HG03135 (cell line): ENCODE measurements around the gene RPS5.

Experiments used
- ATAC-seq: cut with Tn5 transposase; IDR thresholded peaks from one replicate; pipeline ENCODE4 v1.9.1; 2021; ENCODE audit warnings: mild to moderate bottlenecking, moderate library complexity; ENCODE audit not compliant: unreplicated experiment

RPS5 gene

GRCh38 chr19:58382997-58383603 lies 4.0 kb upstream of the RPS5 start:
- no peak for ATAC-seq

DNA sequence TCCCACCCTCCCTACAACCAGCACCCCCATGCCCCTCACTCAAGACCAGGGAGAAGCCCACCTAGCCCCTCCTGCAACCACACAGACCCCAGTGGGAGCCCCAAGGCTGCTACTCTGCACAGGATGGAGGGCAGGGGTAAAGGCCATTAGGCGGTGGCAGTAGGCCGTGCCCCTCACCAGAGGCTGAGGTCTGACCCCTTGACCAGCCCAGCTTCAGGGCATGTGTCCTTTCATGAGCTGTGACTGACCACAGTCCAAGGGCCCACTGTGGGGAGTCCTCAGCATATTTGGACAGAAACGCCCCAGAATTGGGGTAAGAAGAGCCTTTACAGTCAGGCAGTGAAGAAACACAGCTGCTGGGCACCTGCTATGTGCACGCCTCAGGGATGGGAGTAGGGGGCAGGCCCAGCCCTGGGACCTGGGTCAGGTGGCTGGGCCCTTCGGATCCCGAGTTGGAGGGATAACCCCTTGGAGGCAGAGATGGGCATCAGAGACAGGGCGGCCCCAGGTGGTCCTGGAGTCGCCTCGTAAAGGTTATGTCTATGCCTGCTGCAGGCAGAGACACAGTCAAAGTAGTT lies 1.7 kb upstream of the RPS5 start:
- no peak for ATAC-seq

- peak; percentile 17 for ATAC-seq
Observed at GRCh38 chr19:58385891-58386575, 1.0 kb upstream of the RPS5 start.

GRCh38 chr19:58387338-58388174 lies 487 bp downstream of the RPS5 start:
- no peak for ATAC-seq

DNA sequence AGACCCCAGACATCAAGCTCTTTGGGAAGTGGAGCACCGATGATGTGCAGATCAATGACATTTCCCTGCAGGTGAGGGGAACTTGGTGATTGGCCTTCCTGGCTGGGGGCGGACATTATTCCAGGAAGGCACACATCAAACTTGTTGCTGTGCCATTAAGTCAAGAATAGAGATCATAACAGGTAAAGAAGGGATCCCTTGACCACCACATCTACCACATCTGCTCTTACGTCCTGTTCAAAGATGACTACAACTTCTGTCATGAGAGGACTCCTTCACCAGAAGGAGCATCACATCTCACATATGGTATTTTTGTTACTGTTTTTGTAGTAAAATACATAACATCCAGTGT lies 1.1 kb downstream of the RPS5 start:
- ATAC-seq: no peak

DNA sequence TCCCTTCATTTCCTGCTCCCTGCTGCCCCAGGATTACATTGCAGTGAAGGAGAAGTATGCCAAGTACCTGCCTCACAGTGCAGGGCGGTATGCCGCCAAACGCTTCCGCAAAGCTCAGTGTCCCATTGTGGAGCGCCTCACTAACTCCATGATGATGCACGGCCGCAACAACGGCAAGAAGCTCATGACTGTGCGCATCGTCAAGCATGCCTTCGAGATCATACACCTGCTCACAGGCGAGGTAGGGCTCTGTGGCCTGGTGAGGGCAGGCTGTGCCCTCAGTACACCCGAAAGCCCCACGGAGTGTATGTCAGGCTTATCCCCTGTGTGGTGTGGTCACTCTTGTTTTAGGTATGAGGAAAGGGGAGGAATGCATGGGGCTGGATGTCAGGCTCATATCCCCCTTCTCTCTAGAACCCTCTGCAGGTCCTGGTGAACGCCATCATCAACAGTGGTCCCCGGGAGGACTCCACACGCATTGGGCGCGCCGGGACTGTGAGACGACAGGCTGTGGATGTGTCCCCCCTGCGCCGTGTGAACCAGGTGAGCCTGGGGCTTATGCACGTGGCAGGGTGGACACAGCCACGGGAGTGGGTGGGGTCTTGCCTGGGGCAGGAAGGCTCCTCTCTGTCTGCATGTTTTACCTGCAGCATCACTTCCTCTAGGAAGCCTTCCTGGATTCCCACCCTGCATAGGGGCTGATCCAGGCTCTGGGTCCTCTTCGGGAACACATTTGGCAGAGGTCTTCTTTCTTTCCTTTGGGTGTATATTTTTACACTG lies 6.1 kb downstream of the RPS5 start:
- ATAC-seq: no peak

- no peak for ATAC-seq
Observed at GRCh38 chr19:58393725-58394033, 6.6 kb downstream of the RPS5 start.

GRCh38 chr19:58394821-58395219 lies 7.8 kb downstream of the RPS5 start:
- ATAC-seq: no peak

GRCh38 chr19:58395220-58395978 lies 8.3 kb downstream of the RPS5 start, which contains the start of gene RNF225:
TSS of gene RNF225 (plus strand) at chr19:58395656. CDS start at chr19:58396090, 434 bp downstream.
- ATAC-seq: no peak

DNA sequence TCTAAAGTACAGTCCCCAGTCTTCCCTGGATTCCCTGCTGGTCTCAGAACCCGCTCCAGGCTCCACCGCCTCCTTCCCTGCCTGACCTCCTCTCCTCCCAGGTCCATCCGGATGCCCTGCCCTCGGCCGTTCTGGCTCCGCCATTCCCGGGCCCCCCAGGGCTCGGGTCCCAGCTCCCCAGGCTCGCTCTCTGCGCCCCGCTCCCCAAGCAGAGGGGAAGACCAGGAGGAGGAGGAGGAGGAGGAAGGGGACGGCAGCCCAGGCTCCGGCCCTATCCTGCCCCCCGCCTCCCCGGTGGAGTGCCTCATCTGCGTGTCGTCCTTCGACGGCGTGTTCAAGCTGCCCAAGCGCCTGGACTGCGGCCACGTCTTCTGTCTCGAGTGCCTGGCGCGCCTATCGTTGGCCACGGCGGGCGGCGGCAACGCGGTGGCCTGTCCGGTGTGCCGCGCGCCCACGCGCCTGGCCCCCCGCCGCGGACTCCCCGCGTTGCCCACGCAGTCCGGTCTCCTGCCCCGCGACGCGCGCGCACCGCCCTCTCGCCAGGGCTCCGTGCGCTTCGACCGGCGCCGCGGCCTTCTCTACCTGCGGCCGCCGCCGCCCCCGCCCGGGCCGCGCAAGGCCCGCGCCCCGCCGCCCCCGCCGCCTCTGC lies 9.0 kb downstream of the RPS5 start:
- ATAC-seq: no peak

DNA sequence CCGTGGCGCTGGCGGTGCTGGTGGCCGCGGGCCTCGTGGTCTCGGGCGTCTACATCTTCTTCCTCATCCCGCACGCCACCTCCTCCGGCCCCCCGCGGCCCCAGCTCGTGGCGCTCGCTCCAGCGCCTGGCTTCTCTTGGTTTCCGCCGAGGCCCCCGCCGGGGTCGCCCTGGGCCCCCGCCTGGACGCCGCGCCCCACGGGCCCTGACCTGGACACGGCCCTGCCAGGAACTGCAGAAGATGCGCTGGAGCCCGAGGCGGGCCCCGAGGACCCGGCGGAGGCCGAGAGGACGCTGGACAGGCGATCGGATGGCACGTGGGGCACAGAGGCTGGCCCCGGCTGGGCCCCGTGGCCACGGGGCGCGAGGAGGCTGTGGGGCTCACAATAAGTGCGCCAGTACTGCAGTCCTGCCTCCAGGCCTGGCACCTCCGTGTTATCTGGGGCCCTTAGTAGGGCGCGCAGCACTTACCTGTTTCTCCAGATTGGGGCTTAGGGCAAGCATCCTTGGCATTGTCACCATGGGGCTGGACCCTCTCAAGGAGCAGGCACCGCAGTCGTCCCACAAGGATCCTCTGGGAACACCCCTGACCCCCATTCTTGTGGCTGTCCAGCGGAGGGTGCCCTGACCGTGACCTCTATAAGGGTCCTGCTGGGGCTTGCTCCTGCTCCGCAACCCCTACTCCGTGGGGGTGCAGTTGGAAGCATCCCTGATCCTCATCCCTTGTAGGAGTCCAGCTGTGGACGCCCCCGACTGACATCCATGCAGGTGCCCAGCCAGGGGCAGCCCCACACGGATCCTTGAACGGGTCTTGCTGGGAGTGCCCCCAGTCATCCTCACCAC lies 9.8 kb downstream of the RPS5 start:
- ATAC-seq: no peak

- ATAC-seq: no peak
Observed at GRCh38 chr19:58397533-58398037, 10.5 kb downstream of the RPS5 start.

DNA sequence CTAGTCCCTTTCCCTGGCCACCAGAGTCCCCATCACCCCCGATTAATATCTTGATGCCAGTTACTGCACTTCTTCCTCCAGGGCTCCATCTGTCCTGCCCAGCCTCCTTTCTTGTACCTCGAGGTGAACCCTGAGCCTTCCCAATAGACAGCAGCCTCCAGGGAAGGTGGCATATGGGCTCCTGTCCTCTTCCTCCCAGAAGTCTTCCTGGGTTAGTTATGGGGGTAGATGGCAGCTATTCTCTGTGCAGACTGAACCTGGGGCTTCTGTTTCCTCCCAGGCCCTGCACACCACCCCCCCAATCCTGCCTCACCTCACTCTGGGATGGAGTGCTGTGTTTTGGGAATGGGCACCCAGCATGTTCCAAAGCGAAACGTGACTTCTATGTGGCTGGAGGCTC lies 11.0 kb downstream of the RPS5 start:
- ATAC-seq: no peak

GRCh38 chr19:58398545-58398944 lies 11.5 kb downstream of the RPS5 start:
- ATAC-seq: no peak

- no peak for ATAC-seq
Observed at GRCh38 chr19:58399903-58400302, 12.8 kb downstream of the RPS5 start.

- ATAC-seq: no peak
Observed at GRCh38 chr19:58400316-58400915, 13.3 kb downstream of the RPS5 start.

DNA sequence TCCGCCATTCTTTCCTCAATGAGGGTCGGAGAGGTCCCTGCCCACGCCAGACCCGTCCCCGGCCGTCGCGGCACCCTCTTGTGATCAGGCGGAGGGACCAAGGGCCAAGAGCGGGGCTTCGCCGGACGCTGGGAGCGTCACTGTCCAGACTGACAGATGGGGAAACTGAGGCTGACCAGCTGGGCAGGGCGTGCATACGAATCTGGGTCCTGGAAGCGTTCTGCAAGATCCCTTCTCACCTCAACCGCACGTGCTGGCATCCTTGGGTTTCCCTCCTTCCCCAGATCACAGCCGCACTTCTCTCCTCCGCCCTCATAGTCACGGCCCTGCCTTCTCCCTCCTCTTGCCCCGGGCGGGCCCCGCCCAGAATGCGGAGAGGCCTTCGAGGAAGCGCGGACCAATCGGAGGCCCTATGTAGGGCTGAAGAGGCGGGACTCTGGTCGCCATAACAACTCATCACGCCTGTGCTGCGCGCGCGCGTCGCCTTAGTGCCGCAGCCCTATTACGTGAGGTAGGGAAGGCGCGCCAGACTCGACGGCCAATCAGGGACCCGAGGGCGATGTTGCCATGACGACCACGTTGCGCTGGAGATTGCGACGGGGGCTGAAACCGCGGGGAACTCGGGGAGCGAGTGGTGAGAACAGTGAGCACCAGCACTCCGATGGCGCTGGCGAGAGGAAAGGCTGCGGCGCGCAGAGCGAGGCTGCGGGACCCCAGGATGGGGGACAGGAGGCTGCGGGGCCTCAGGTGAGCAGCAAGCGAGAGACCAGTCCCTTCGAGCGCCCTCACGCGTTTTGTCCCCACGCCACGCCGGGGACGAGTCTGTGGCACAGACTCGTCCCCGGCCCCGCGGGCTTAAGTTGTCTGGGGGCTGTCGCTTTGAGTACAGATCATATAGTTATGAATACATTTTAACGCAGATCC lies 14.1 kb downstream of the RPS5 start:
- peak; percentile 97 for ATAC-seq
